GM11168 (cell line): Measurements from ENCODE around the gene PLD5.
"Not testable (repeated sequence)": the region's sequence is repeated elsewhere in the genome, so short reads cannot be mapped to it uniquely, and the experiment has no call there.

Source experiments
- in situ Hi-C: fragments of 300-500 bp; cut with MboI; formaldehyde crosslinking; loops from one replicate; pipeline ENCODE4 v1.12.0; 2022; ENCODE audit warnings: low sequenced_read_pairs; ENCODE audit not compliant: unreplicated experiment

Gene PLD5

GRCh38 chr1:242219298-242219901, 305.1 kb downstream of the PLD5 start:
- in situ Hi-C loops: no loop called here

- in situ Hi-C loops: no loop called here
These were observed 308.1 kb downstream of the PLD5 start for GRCh38 chr1:242216368-242216767.

GRCh38 chr1:242214455-242214854, 310.0 kb downstream of the PLD5 start:
- in situ Hi-C loops: not testable (repeated sequence)

GRCh38 chr1:242212961-242213360, 311.5 kb downstream of the PLD5 start:
- in situ Hi-C loops: not testable (repeated sequence)

- in situ Hi-C loops: no loop called here
These were observed 312.1 kb downstream of the PLD5 start for GRCh38 chr1:242212401-242212800.

- in situ Hi-C loops: no loop called here
These were observed 313.1 kb downstream of the PLD5 start for GRCh38 chr1:242211254-242212022.

GRCh38 chr1:242210316-242210715, 314.2 kb downstream of the PLD5 start:
- in situ Hi-C loops: not testable (repeated sequence)

- in situ Hi-C loops: no loop called here
These were observed 315.4 kb downstream of the PLD5 start for GRCh38 chr1:242209063-242209462.

GRCh38 chr1:242208021-242208420, 316.5 kb downstream of the PLD5 start:
- in situ Hi-C loops: no loop called here

GRCh38 chr1:242206994-242207393, 317.5 kb downstream of the PLD5 start:
- in situ Hi-C loops: no loop called here

- in situ Hi-C loops: no loop called here
These were observed 318.6 kb downstream of the PLD5 start for GRCh38 chr1:242205622-242206489.

- in situ Hi-C loops: no loop called here
These were observed 321.2 kb downstream of the PLD5 start for GRCh38 chr1:242203262-242203661.

GRCh38 chr1:242201090-242201489, 323.4 kb downstream of the PLD5 start:
- in situ Hi-C loops: no loop called here

- in situ Hi-C loops: no loop called here
These were observed 324.6 kb downstream of the PLD5 start for GRCh38 chr1:242199776-242200458.

GRCh38 chr1:242197907-242198820, 326.3 kb downstream of the PLD5 start:
- in situ Hi-C loops: no loop called here

GRCh38 chr1:242196914-242197313, 327.6 kb downstream of the PLD5 start:
- in situ Hi-C loops: no loop called here

GRCh38 chr1:242196101-242196500, 328.4 kb downstream of the PLD5 start:
- in situ Hi-C loops: no loop called here

GRCh38 chr1:242189591-242189990, 334.9 kb downstream of the PLD5 start:
- in situ Hi-C loops: no loop called here

- in situ Hi-C loops: no loop called here
These were observed 336.7 kb downstream of the PLD5 start for GRCh38 chr1:242187816-242188215.
